Islet of Langerhans (tissue), 1 donor: ENCODE measurements around the gene USP17L15.
"Not testable (repeated sequence)": the region's sequence is repeated elsewhere in the genome, so short reads cannot be mapped to it uniquely, and the experiment has no call there.

Source experiments
- FAIRE-seq: peaks from one replicate; lab custom pipeline; 2011; peaks lifted over from hg19 to GRCh38; lab: Jason Lieb, UNC

USP17L15 gene, protein sequence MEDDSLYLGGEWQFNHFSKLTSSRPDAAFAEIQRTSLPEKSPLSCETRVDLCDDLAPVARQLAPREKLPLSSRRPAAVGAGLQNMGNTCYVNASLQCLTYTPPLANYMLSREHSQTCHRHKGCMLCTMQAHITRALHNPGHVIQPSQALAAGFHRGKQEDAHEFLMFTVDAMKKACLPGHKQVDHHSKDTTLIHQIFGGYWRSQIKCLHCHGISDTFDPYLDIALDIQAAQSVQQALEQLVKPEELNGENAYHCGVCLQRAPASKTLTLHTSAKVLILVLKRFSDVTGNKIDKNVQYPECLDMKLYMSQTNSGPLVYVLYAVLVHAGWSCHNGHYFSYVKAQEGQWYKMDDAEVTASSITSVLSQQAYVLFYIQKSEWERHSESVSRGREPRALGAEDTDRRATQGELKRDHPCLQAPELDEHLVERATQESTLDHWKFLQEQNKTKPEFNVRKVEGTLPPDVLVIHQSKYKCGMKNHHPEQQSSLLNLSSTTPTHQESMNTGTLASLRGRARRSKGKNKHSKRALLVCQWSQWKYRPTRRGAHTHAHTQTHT

DNA sequence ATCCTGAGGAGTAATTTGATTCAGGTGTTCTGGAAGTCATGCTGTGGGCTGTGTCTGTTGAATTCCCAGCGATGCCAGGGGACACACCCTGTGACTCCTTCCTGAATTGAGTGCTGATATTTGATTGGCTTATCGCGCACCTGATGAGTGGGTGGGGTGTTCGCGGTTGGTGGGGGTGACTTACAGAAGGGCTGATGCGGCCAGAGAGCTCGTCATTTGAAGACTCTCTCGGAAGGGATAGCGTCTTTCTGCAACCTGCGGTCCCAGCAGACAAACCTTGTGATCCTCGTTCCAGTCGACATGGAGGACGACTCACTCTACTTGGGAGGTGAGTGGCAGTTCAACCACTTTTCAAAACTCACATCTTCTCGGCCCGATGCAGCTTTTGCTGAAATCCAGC, at the start of gene USP17L15:
Gene USP17L15 (plus strand): TSS at position 301 of the 400 bp plus-strand sequence. CDS start 0 bp downstream, at position 301.
- FAIRE-seq: not testable (repeated sequence)

GRCh38 chr4:9210357-9210756, 23.8 kb upstream of the USP17L15 start, which contains the start of gene USP17L10:
Gene USP17L10, plus strand, starts transcription at chr4:9210657. Its CDS starts 0 bp downstream, at chr4:9210657.
- not testable (repeated sequence) for FAIRE-seq

DNA sequence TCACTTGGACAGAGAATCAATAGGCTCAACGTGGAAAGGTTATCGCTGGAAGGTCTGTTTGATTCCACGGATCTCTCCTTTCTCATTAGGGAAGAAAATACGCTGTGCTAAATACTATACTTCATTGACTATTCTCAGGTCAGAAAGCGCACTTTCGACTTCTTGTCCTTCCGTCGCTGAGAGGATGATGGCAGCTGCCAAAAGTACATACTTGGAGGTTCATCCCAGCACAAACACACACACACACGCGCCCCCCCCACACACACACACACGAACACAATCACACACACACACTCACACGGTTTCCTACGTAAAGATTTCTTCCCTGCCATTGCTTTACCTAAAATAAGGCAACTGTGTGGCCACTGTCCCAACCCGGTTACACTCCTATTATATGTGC, 19.5 kb upstream of the USP17L15 start:
- not testable (repeated sequence) for FAIRE-seq

DNA sequence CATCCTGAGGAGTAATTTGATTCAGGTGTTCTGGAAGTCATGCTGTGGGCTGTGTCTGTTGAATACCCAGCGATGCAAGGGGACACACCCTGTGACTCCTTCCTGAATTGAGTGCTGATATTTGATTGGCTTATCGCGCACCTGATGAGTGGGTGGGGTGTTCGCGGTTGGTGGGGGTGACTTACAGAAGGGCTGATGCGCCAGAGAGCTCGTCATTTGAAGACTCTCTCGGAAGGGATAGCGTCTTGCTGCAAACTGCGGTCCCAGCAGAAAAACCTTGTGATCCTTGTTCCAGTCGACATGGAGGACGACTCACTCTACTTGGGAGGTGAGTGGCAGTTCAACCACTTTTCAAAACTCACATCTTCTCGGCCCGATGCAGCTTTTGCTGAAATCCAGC, 19.1 kb upstream of the USP17L15 start, which contains the start of gene USP17L11:
Gene USP17L11 (plus strand): TSS at position 301 of the 400 bp plus-strand sequence. CDS start 0 bp downstream, at position 301.
- FAIRE-seq: not testable (repeated sequence)

DNA sequence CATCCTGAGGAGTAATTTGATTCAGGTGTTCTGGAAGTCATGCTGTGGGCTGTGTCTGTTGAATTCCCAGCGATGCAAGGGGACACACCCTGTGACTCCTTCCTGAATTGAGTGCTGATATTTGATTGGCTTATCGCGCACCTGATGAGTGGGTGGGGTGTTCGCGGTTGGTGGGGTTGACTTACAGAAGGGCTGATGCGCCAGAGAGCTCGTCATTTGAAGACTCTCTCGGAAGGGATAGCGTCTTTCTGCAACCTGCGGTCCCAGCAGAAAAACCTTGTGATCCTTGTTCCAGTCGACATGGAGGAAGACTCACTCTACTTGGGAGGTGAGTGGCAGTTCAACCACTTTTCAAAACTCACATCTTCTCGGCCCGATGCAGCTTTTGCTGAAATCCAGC, 14.3 kb upstream of the USP17L15 start, which contains the start of gene USP17L12:
Gene USP17L12 (plus strand): TSS at position 301 of the 400 bp plus-strand sequence. CDS start 0 bp downstream, at position 301.
- not testable (repeated sequence) for FAIRE-seq

GRCh38 chr4:9224596-9224995, 9.6 kb upstream of the USP17L15 start, which contains the start of gene USP17L13:
Gene USP17L13, plus strand, starts transcription at chr4:9224896. Its CDS starts 0 bp downstream, at chr4:9224896.
- not testable (repeated sequence) for FAIRE-seq

DNA sequence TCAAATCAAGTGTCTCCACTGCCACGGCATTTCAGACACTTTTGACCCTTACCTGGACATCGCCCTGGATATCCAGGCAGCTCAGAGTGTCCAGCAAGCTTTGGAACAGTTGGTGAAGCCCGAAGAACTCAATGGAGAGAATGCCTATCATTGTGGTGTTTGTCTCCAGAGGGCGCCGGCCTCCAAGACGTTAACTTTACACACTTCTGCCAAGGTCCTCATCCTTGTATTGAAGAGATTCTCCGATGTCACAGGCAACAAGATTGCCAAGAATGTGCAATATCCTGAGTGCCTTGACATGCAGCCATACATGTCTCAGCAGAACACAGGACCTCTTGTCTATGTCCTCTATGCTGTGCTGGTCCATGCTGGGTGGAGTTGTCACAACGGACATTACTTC, 3.9 kb upstream of the USP17L15 start:
- FAIRE-seq: not testable (repeated sequence)

- FAIRE-seq: not testable (repeated sequence)
Observed at GRCh38 chr4:9238461-9238860, 4.3 kb downstream of the USP17L15 start.

- not testable (repeated sequence) for FAIRE-seq
Observed at GRCh38 chr4:9243579-9243978, 9.4 kb downstream of the USP17L15 start, which contains the start of gene USP17L17. Gene USP17L17, plus strand, starts transcription at chr4:9243879. Its CDS starts 0 bp downstream, at chr4:9243879.

DNA sequence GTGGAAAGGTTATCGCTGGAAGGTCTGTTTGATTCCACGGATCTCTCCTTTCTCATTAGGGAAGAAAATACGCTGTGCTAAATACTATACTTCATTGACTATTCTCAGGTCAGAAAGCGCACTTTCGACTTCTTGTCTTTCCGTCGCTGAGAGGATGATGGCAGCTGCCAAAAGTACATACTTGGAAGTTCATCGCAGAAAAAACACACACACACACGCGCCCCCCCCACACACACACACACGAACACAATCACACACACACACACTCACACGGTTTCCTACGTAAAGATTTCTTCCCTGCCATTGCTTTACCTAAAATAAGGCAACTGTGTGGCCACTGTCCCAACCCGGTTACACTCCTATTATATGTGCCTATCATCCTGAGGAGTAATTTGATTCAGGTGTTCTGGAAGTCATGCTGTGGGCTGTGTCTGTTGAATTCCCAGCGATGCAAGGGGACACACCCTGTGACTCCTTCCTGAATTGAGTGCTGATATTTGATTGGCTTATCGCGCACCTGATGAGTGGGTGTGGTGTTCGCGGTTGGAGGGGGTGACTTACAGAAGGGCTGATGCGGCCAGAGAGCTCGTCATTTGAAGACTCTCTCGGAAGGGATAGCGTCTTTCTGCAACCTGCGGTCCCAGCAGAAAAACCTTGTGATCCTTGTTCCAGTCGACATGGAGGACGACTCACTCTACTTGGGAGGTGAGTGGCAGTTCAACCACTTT, 13.9 kb downstream of the USP17L15 start, which contains the start of gene USP17L18:
Gene USP17L18 (plus strand): TSS at position 678 of the 728 bp plus-strand sequence. CDS start 0 bp downstream, at position 678.
- not testable (repeated sequence) for FAIRE-seq

GRCh38 chr4:9253078-9253477, 18.9 kb downstream of the USP17L15 start, which contains the start of gene USP17L19:
Gene USP17L19, plus strand, starts transcription at chr4:9253378. Its CDS starts 0 bp downstream, at chr4:9253378.
- FAIRE-seq: not testable (repeated sequence)

GRCh38 chr4:9257824-9258223, 23.6 kb downstream of the USP17L15 start, which contains the start of gene USP17L20:
Gene USP17L20, plus strand, starts transcription at chr4:9258124. Its CDS starts 0 bp downstream, at chr4:9258124.
- FAIRE-seq: not testable (repeated sequence)

GRCh38 chr4:9262572-9262971, 28.4 kb downstream of the USP17L15 start, which contains the start of gene USP17L21:
Gene USP17L21, plus strand, starts transcription at chr4:9262872. Its CDS starts 0 bp downstream, at chr4:9262872.
- not testable (repeated sequence) for FAIRE-seq

DNA sequence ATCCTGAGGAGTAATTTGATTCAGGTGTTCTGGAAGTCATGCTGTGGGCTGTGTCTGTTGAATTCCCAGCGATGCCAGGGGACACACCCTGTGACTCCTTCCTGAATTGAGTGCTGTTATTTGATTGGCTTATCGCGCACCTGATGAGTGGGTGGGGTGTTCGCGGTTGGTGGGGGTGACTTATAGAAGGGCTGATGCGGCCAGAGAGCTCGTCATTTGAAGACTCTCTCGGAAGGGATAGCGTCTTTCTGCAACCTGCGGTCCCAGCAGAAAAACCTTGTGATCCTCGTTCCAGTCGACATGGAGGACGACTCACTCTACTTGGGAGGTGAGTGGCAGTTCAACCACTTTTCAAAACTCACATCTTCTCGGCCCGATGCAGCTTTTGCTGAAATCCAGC, 33.1 kb downstream of the USP17L15 start, which contains the start of gene USP17L22:
Gene USP17L22 (plus strand): TSS at position 301 of the 400 bp plus-strand sequence. CDS start 0 bp downstream, at position 301.
- FAIRE-seq: not testable (repeated sequence)

- not testable (repeated sequence) for FAIRE-seq
Observed at GRCh38 chr4:9271719-9272118, 37.5 kb downstream of the USP17L15 start.
